Neural cell (in vitro differentiated cells): Measurements from ENCODE around the gene APOC3.

Source experiments
- CTCF ChIP-seq: fragments of 450-650 bp; IDR thresholded peaks from 2 replicates; pipeline ENCODE4 v1.5.1; 2014; ENCODE audit warnings: antibody characterized with exemption, mild to moderate bottlenecking, moderate library complexity; ENCODE audit not compliant: poor library complexity, severe bottlenecking
- RAD21 ChIP-seq: fragments of 450-650 bp; conservative IDR thresholded peaks from 2 replicates; pipeline ENCODE4 v1.6.1; 2014; ENCODE audit warnings: antibody characterized with exemption, mild to moderate bottlenecking, moderate library complexity

- TF ChIP-seq CTCF (no peak), RAD21 (no peak)
Observed at GRCh38 chr11:116819049-116819448, 10.7 kb upstream of the APOC3 start.
